Measurements from ENCODE around the gene TM4SF1. TPM values are rescaled to one million over a fixed set of nuclear protein-coding genes. Genes with fewer than 3 reads are reported as not detected.

TM4SF1 gene
- total and polyA plus RNA-seq, 9 of the 15 experiments (the other 6 are each of a cell fraction or from before 2014, with no cell fraction given): 0.06 to 0.44 (median 0.08) TPM; not detected in 4

DNA sequence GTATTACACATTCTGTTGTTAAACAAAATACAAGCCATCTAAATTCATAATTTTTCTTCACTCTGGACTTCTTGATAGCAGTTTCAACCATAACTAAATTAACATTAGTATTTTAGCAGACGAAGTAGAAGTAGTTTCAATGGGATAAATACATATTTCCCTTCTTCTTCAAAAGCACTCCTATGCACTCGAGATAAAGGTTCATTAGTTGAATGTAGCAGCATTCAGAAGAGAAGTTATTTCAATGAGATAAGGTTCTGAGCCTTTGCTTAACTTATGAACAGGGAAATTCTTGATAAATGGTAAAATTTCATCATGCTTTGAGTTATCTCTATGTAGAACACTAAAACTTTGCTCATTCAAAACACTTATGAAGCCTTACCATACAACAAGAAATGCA, 55.8 kb downstream of the TM4SF1 start (continued):
- TF ChIP-seq NONO (IDR thresholded peaks at IDR 0.05; ENCODE audit: low read depth in 2 of 2, low read length in 1 of 2): no peak
- no peak for TF ChIP-seq RBM25 (IDR thresholded peaks at IDR 0.05; ENCODE audit: low read depth, low read length, severe bottlenecking)
- TF ChIP-seq TCF3 (CRISPR knock-in tag; IDR thresholded peaks at IDR 0.05): no peak
- TF ChIP-seq, protein P1, sequence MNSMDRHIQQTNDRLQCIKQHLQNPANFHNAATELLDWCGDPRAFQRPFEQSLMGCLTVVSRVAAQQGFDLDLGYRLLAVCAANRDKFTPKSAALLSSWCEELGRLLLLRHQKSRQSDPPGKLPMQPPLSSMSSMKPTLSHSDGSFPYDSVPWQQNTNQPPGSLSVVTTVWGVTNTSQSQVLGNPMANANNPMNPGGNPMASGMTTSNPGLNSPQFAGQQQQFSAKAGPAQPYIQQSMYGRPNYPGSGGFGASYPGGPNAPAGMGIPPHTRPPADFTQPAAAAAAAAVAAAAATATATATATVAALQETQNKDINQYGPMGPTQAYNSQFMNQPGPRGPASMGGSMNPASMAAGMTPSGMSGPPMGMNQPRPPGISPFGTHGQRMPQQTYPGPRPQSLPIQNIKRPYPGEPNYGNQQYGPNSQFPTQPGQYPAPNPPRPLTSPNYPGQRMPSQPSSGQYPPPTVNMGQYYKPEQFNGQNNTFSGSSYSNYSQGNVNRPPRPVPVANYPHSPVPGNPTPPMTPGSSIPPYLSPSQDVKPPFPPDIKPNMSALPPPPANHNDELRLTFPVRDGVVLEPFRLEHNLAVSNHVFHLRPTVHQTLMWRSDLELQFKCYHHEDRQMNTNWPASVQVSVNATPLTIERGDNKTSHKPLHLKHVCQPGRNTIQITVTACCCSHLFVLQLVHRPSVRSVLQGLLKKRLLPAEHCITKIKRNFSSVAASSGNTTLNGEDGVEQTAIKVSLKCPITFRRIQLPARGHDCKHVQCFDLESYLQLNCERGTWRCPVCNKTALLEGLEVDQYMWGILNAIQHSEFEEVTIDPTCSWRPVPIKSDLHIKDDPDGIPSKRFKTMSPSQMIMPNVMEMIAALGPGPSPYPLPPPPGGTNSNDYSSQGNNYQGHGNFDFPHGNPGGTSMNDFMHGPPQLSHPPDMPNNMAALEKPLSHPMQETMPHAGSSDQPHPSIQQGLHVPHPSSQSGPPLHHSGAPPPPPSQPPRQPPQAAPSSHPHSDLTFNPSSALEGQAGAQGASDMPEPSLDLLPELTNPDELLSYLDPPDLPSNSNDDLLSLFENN (IDR thresholded peaks at IDR 0.05; ENCODE audit: low read depth in 2 of 2, low read length in 2 of 2): no peak
- no peak for TF ChIP-seq HNRNPUL1 (IDR thresholded peaks at IDR 0.05; ENCODE audit: low read length)
- TF ChIP-seq TAF7 (tag; IDR thresholded peaks at IDR 0.05): no peak
- no peak for TF ChIP-seq ZKSCAN1 (IDR thresholded peaks at IDR 0.05; ENCODE audit: low read depth, low read length)

DNA sequence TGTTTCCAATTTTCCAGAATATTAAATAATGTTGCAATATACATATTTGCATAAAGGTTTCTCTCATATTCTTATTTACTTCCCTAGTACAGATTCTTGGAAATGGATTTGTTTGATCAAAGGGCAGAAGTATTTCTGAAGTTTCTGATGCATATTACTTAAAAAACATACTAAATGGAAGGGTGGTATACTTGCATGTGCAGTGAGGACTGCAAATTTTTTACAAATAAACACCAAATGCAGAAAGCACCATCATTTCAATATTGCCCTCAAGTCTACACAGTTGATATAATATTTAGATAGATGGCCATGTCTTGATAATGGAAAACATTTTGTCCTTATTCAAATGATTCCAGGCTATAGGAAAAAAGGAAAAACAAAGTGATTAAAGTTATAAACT, 56.3 kb downstream of the TM4SF1 start:
- ATAC-seq: no peak

More for the DNA sequence above, 56.3 kb downstream of the TM4SF1 start:
- in situ Hi-C loops (cut with MboI): no loop called here
- DNase-seq (ENCODE audit: extremely low read depth in 1 of 4, low spot score in 3 of 4): no peak
- H3K9me1 ChIP-seq (ENCODE audit: control insufficient read depth, insufficient read depth, low read length): no peaks in the 10 kb centered on the region
- no peak overlapping the region for H3K4me3 ChIP-seq
- no TSS peak for BruUV-seq (replicated peaks)
- H3K27ac ChIP-seq (ENCODE audit: extremely low read depth, low read depth, low read length): no peak overlapping the region
- TF ChIP-seq CBX2 (IDR thresholded peaks at IDR 0.05; ENCODE audit: insufficient read depth, low read length, poor library complexity, severe bottlenecking) (no peak), ETV1 (tag; conservative IDR thresholded peaks at IDR 0.05; ENCODE audit: low read depth) (no peak), IFI16 (CRISPR knock-in tag; IDR thresholded peaks at IDR 0.05) (no peak), RHOXF2B (CRISPR knock-in tag; conservative IDR thresholded peaks at IDR 0.05) (no peak)
- TF ChIP-seq, protein P2, sequence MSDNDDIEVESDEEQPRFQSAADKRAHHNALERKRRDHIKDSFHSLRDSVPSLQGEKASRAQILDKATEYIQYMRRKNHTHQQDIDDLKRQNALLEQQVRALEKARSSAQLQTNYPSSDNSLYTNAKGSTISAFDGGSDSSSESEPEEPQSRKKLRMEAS (CRISPR knock-in tag; IDR thresholded peaks at IDR 0.05): no peak
- intact Hi-C loops (cut with micrococcal nuclease): no loop called here
- no peaks in the 10 kb centered on the region for H3K36me3 ChIP-seq (ENCODE audit: control insufficient read depth, insufficient read depth, low read length)
- H3K9ac ChIP-seq (ENCODE audit: insufficient read depth in 1 of 2, low read depth in 2 of 2, low read length in 2 of 2): no peak overlapping the region
- H3K27me3 ChIP-seq (ENCODE audit: control insufficient read depth in 2 of 2, insufficient read depth in 2 of 2, low read length in 2 of 2): no peaks in the 10 kb centered on the region
- H3K9me3 ChIP-seq (replicated peaks; ENCODE audit: control insufficient read depth, insufficient read depth, low read depth, low read length): no peaks in the 10 kb centered on the region
- no peak overlapping the region for H2AFZ ChIP-seq (ENCODE audit: low read depth, low read length)
- H4K20me1 ChIP-seq (replicated peaks; ENCODE audit: control insufficient read depth, insufficient read depth, low read length): no peaks in the 10 kb centered on the region
- ChIA-PET CTCF (ENCODE audit: low intra/inter-chr PET ratio) (no interaction called here), POLR2A (no interaction called here)
- H3K4me2 ChIP-seq (ENCODE audit: insufficient read depth, low read length): no peak overlapping the region
- H3K79me2 ChIP-seq (ENCODE audit: control insufficient read depth, insufficient read depth, low read length): no peaks in the 10 kb centered on the region
- FAIRE-seq: no peak
- no peaks in the 10 kb centered on the region for H3K4me1 ChIP-seq (replicated peaks in 1 of 2; ENCODE audit: control insufficient read depth in 2 of 2, insufficient read depth in 2 of 2, low read length in 2 of 2)
